ENCODE results near the gene SATB2. TPM values are rescaled to one million over a fixed set of nuclear protein-coding genes. Genes with fewer than 3 reads are reported as not detected.

SATB2 gene
- 1.1 TPM for total RNA-seq
- long read RNA-seq = 0 reads

DNA sequence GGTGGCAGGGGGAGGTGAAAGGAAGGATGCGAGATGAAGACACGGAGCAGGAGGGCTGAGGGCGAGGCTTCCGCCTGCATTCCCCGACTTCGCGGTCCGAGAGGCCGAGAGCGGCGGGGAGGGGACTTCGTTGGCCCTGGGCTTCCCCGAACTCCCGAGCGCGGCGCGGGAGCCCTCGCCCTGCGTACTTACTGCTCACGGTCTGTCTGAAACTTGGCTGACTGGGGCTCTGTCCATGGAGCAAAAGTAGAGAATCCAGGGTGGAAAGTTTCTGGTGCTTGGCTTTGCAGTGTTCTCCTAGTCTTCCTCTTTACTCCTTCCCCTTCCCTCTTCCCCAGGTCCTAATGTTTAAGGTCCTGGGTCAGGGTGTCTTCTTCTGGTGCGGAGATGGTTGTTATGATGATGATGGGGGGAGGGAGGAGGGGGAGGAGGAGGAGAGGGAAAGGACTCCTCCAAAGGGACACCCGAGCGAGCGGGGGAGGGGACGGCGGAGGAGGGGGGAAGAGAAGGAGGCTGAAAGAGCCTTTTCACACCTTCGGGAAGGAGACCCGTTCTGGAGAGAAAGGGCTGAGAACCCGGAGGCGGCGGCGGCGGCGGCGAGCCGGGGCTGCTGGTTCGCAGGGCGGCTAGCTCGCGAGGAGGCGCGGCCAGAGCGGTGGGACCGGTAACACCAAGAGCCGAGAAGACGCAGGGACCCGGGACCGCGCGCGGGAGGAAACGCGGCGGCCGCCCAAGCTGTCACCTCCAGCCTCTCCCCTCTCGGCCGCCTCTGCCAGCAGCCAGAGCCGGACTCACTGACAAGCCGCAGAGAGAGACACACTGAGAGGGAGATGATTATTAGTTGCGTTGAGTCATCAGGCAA, at the start of gene SATB2:
Gene SATB2, minus strand, starts transcription at position 793 of the 862 bp plus-strand sequence. CDS start 1,902 bp downstream, outside the sequence.
- ATAC-seq (no peak), DNase-seq (ENCODE audit: missing footprints) (no peak)
- intact Hi-C loops (cut with DNase I) = no loop called here

DNA sequence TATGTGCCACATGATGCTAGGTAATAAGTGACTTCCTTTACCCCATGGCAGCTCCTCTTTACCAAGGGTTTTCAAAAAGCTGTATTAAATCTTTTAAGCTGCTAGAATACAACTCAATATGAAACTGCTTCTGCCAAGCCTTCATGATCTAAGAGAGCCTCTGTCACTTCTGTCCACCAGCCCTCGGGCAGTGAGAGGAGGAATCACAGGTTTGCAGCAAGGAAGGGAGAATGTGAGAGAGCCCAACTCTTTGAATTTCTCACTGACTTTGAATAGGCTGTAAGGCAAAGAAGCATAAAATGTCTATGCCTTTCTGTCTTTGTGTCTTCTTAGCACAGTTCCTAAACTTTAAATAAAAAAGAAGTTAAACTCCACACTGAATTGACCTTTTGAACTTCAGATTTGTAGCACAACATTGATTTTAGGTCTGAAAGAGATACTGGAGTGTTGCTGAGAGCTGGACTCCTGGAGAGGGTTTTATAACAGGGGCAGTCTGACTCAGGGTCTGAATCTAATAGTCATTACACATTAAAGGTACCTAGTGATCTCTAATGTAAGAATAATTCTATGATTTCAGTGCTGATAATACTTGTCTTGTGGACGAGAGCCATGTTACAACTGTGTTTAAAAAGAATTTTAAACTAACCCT, 48.1 kb upstream of the SATB2 start:
- intact Hi-C loops (cut with DNase I) = no loop called here
- ATAC-seq (no peak), DNase-seq (ENCODE audit: missing footprints) (no peak)

DNA sequence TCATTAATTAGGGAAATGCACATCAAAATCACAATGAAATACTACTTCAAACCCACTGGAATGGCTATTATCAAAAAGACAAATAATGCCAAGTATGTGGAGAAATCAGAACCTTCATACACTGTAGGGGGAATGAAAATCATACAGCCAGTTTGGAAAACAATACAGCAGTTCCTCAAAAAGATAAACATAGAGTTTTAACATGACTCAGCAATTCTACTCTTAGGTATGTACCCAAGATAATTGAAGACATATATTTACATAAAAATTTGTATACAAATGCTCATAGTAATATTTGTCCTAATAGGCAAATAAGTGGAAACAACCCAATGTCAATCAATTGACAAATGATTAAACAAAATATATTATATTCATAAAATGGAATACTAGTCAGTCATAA, 45.4 kb upstream of the SATB2 start:
- no peak for DNase-seq (ENCODE audit: missing footprints)
- intact Hi-C loops (cut with DNase I) = no loop called here
- no peak for ATAC-seq

DNA sequence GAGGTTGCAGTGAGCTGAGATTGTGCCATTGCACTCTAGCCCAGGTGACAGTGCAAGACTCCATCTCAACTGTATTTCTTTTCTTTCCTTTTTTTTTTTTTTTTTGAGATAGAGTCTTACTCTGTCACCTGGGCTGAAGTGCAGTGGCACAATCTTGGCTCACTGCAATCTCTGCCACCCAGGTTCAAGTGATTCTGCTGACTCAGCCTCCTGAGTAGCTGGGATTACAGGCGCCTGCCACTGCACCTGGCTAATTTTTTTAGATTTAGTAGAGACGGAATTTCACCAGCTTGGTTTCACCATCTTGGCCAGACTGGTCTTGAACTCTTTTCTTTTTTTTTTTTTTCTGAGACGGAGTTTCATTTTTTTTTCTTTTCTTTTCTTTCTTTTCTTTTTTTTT, 41.3 kb upstream of the SATB2 start:
- DNase-seq (ENCODE audit: missing footprints) = no peak
- intact Hi-C loops (cut with DNase I) = no loop called here
- ATAC-seq = no peak

DNA sequence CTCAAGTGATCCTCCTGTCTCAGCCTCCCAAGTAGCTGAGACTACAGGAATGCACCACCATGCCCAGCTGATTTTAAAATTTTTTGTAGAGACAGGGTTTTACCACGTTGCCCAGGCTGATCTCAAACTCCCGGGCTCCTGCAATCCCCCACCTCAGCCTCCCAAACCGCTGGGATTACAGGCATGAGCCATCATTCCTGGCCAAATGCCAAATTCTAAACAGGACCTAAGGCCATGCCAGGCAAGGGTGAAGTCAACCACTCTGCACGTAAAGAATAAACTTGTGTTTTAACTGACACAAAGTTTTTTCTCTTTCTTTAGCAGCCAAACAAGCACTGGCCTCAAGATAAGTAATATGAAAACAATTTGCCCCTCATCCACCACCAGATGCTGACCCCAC, 37.4 kb upstream of the SATB2 start:
- DNase-seq (ENCODE audit: missing footprints) = no peak
- intact Hi-C loops (cut with DNase I) = no loop called here
- no peak for ATAC-seq

DNA sequence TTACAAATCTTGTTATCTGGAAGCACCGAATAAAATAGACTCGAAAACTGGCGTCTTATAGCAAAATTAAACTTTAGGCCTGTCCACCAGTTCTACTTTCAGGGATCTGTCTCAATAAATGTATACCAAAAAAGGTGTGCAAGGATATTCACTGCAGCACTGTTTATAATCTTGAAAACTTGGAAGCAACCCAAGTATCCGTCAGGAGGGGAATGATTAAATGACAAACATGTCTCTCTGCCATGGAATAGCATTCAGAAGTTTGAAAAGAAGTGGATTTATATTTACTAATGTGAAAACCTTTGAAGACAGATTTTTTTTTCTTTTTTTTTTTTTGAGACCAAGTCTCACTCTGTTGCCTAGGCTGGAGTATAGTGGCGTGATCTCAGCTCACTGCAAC, 32.3 kb upstream of the SATB2 start:
- DNase-seq (ENCODE audit: missing footprints) = no peak
- ATAC-seq = no peak
- intact Hi-C loops (cut with DNase I) = no loop called here

DNA sequence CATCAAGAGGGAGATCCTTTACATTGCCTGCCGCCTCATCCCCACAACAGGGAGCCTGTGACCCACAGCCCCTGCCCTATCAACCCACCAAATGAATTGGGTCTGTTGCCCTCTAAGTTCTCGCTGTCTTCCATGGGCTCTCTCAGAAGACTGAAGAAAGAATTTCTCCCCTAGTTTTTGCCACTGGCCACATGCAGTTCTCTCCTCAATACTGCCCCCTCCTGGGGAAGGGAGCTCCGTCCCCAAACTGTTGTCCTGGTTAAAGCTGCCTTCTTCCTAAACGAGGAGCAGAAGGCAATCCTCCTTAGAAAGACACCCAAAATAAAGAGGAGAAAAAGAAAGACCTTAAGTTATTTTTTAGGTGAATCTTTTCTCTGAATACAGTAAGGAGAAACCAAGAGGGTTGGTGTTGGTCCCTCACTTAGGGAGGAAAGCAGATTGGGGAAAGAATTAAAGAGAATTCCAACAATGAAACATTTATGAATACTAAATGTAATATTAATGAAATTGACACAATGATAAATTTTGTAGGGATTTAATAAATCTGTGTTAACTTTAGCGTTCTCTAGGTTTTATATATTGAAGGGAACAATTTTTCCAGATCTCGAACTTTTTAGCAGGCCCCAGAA, 31.1 kb upstream of the SATB2 start:
- intact Hi-C loops (cut with DNase I) = loop anchor here (5.0 kb wide), 1 partner anchor 1172 kb away; no protein-coding TSS in a partner anchor
- DNase-seq (ENCODE audit: missing footprints) (no peak), ATAC-seq (no peak)

DNA sequence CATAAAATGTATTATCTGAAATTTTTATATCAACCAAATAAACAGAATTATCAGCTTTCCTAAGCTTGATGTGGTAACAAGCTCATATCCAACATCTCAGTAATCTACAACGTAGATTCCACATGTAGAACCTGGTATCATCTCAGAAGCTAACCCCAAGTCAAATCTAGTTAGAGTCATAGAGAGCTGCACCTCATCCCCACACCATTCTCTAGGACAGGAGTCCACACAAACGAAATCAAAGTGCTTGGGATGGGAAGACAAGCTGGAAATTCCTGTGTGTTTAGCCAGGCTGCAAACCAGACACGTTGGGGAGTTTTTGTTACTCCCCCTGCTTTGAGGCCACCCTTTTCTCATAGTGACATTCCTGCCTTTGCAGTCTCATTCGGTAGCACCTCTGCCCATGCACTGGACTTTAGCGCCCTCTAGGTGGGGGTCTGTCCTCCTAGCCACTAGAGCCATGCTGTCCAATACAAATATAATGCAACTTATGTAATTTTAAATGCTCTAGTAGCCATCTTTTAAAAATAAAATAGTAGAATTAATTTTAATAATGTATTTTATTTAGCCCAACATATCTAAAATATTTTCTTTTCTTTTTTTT, 28.1 kb upstream of the SATB2 start:
- intact Hi-C loops (cut with DNase I) = loop anchor here (5.0 kb wide), 1 partner anchor 1169 kb away; no protein-coding TSS in a partner anchor
- DNase-seq (ENCODE audit: missing footprints) (no peak), ATAC-seq (no peak)

DNA sequence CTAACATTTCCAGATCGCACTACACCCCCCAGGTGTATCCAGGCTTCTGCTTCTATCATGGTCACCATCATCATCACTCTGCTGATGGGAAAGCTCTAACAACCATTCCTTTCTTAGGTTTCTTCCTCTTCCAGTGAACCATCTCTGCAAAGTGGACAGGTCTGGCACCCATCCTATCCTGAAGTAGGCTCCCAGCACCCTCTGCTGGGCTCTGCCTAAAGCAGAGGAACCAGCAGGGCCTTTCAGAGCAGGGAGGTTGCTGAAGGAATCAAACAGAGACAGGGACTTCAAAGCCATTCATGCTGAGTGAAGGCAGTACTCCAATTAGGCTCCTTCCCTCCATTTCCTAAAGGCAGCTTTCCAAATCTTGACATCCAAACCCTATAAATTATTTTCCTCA, 27.2 kb upstream of the SATB2 start:
- intact Hi-C loops (cut with DNase I) = loop anchor here (5.0 kb wide), 1 partner anchor 1168 kb away; no protein-coding TSS in a partner anchor
- no peak for ATAC-seq
- DNase-seq (ENCODE audit: missing footprints) = no peak

DNA sequence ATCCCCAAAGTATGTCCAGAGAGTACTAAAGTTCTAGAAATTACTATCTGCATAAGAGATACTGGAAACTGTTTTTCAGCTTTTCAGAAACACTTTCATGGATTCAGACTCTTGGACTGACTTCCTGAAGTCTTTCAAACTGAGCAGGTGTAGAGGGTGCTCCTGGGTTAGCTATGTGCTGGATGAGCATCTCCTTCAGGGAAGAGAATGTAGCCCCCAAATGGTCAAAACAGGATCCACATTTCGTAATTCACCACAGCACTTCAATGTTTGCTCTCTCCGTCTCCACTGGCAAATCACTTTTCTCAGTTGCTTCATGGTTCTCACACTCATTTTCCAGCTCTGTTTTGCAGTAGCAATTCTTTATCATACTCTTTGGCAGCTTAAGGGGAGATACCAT, 23.2 kb upstream of the SATB2 start:
- DNase-seq (ENCODE audit: missing footprints) (no peak), ATAC-seq (no peak)
- intact Hi-C loops (cut with DNase I) = no loop called here

DNA sequence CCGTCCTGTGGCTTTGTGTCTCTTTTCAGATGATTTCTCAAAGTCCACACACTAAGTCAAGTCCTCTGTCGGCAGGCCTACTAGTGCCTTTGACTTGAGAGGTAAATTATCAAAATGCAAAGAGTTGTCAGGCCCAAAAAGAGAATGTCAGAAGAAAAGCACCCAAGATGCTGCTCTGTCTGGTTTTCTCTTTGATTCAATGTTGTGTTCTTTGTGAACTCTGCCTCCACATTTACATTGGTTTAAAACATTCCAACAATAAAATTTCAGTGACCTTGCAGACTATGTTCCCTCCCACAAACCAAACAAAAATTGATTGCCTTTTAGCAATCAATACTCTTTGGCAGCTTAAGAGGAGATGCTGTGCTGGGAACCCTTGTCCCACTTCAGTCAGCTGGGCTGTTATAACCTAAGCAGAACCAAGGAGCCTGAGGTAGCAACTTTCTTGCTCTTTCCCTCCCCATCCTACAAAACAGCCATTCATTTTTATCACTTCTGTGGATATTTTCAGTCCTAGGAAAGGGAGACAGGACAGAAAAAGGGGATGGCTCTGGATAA, 19.6 kb upstream of the SATB2 start:
- intact Hi-C loops (cut with DNase I) = no loop called here
- DNase-seq (ENCODE audit: missing footprints) = no peak
- ATAC-seq = no peak

DNA sequence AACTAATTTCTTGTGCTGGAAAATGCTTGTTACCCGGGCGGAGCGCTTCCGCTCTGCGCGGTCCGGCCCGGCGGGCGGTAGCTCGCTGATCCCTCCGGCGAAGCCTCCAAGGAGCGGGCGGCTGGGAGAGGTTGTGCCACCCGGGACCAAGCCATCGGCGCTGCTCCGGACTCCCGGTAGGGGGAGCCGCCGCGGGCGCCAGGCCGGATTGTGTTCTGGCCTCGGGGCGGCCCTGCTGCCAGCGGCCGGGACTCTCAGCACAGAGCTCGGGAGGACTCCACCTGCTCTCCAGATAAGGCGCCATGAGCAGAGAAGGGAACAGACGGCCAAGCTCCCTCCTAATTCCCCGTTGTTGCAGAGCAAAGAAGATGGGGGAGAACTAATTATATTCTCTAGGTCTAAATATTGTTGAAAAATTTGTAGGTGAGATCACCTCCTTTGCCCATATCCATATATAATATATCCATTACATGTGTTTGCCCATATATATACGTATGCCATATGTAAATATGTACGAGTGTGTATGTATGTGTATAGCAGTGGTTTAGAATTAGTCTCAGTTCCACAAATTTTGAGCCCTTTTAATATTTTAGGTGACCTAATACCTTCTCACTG, 13.8 kb upstream of the SATB2 start:
- ATAC-seq = peak; percentile 69
- peak; percentile 81 for DNase-seq (ENCODE audit: missing footprints)
- intact Hi-C loops (cut with DNase I) = no loop called here

DNA sequence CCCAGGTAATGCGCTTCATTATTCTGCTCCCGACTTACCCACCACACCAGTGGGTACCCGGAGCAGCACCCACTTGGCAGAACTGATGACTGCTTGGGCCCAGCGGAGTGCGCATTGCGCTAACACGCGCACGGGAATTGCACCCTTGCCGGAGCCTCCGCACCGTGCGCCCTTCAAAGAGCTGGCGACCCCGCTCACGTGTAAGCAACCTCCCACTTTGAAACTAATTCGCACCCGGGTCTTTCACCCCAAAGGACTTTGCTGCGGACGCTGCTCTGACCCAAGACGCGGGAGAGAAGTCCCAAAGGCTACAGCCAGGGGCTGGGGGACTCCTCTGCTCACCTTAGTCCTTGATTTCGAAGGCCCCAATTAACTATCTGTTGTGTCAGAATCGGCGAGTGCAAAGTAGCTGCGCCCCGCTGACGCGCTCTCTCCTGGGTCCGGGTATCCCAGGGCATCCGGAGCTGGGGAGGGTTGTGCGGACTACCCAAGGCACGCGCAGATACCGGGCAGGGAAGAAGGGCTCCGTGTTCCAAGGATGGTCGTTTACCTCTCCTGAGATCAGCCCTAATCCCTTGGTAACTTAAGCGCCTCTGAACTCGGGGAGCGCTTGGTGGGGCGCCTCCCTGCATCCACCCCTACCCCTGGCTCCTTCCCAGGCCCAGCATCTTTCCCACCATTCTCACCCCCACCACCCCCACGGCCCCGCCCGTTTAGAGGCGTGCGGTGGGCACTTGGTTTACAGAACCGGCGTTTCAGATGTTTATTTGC, 13.1 kb upstream of the SATB2 start:
- intact Hi-C loops (cut with DNase I) = no loop called here
- ATAC-seq = no peak
- no peak for DNase-seq (ENCODE audit: missing footprints)

DNA sequence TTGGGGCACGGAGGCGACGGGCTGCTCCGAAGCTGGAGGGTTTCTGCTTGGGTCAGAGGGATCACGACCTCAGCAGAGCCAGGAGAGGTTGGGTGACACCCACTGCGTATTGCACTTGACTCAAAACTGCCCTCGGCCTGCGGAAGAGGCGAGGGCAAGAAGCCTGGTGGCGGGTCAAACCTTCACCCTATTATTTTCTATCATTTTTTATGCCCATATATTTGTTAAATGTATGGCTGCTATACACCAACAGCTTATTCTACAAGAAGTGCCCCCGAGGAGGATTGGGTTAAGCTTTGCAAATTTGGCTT, 12.6 kb upstream of the SATB2 start:
- ATAC-seq (no peak), DNase-seq (ENCODE audit: missing footprints) (no peak)
- intact Hi-C loops (cut with DNase I) = no loop called here

DNA sequence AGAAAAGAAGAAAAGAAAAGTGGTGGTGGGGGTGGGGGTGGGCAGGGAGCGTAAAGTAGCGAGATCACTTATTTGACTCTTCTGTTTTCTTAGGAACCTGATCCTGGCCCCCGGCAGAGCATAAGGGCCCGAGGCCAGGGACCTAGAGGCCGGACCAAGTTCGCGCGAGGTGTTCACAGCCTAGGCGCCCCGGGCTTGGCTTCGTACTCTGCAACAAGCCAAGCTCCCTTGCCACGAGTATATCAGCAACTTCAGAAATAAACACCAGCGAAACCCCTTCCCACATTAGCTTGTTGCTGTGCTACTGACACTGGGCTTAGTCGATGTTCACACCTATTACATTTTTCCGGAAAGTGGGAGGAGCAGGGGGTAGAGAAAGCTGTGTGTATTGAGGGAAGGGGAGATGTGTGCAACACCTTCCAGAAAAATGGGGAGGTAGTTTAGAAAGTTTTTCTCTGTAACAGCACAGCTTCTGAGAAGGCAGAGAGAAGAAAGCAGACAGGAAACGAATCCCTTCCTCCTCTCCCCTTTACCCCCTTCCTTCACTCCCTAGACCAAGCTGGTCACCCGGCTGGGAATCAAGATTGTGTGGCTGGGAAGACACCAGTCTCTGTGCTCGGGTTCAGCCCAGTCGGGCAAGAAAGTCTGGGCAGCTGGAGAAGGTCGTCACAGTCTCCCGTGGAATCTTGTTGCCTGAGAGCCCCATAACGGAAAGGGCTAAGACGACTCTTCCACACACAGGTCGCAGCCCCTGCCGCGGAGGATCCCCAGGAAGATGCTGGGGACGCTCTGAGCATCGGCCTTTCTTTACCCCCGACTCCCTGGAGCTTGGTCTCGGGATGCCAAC, 12.0 kb upstream of the SATB2 start:
- no peak for ATAC-seq
- intact Hi-C loops (cut with DNase I) = no loop called here
- DNase-seq (ENCODE audit: missing footprints) = no peak

DNA sequence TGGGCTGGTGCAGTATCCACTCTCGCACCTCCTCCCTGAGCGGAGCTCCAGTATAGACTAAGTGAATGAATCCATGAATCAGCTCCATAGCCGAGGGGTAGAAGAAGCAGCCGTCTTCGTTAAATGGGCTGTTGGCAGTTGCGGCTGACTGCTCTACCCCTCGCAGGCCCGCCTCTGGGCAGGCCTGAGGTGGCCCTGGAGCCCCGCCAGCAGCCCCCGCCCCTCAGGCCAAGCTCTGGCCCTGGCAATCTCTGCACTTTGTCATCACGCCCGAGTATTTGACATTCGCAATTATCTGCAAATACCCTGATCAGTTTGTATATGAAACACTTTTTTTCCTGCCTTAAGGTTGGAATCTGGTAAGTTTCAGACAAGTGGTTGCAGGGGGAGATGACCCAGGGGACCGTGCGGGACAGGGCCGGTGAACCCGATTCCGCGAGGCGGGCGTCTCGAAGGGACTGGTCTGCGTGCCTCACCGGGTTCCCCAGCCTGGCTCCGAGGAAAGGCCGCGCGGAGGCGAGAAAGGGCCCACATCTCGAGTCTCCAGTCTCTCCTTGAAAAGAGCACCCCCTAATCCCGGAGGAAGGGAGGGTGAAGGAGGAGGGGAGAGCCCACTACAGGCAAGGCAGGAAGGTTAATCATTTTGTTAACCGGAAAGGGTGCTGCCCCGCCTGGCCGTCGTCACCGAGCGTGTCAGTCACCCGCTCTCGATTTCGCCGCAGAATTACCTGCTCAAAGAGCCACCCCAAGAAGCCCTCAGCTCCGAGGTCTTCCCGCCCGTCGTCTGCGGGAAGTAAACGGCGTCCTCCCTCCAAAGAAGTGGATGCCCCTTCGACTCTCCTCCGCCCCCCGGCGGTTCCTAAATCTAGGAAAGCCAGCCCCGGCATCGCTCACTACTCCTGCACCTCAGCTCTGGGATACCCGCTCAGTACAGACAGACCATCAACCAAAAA, 11.1 kb upstream of the SATB2 start:
- intact Hi-C loops (cut with DNase I) = no loop called here
- ATAC-seq = no peak

More for the DNA sequence above, 11.1 kb upstream of the SATB2 start:
- DNase-seq (ENCODE audit: missing footprints) = no peak
